ENCODE measurements around the gene AIM2. TPM values are rescaled to one million over a fixed set of nuclear protein-coding genes. Genes with fewer than 3 reads are reported as not detected.
"Not testable (repeated sequence)": the region's sequence is repeated elsewhere in the genome, so short reads cannot be mapped to it uniquely, and the experiment has no call there.

The AIM2 gene
- total and polyA plus RNA-seq, 2 donors: 3.8 to 7.6 TPM

DNA sequence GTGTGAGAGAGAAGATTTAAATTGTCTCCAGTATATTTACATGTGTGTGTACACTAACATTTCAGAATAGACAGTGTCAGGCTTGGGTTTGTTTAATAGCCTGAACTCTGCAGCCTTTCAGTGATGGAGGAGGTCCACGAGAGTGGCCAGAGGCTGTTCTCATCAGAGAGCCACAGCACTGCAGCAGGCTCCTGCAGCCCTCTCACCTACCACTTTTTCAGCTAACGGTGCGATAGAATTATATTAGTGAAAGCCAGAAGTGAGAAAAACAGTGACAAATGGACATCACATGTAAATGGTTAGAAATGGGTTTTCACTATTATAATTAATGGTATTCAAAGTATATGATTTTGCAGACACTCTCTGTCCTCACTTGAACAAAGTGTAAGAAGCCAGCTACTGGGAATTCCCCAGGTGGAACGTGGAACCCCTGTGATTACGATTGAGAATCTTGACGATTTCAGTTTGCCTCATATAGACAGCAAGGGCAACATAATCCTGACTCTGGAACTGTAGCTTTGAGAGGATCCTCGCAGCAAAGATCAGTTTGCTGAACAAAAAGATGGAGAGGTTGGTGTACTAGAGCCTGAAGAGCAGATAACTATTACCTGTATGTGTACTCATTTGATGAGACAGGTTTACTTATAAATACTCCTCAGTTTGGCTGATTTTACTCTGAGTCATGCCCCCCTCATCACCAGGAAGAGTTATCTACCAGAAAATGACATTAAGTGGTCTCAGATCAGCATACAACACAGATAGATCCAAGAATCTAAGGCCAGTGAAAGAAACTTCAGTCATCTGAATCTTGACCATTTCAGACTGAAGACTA is 35.5 kb downstream of the AIM2 start:
- 95% methylated on average over 7 of the region's 7 CpGs for WGBS
- H3K4me1 ChIP-seq (ENCODE audit: control insufficient read depth in 2 of 2, insufficient read depth in 2 of 2, low read length in 2 of 2): no peaks in the 10 kb centered on the region
- no peak for DNase-seq (ENCODE audit: low read depth in 6 of 9, low spot score in 9 of 9)
- H3K9me3 ChIP-seq (ENCODE audit: control insufficient read depth in 2 of 2, insufficient read depth in 1 of 2, low read length in 1 of 2): no peaks in the 10 kb centered on the region
- H3K27ac ChIP-seq (ENCODE audit: low read depth in 1 of 2, low read length in 1 of 2): no peak overlapping the region
- H3K36me3 ChIP-seq (ENCODE audit: control insufficient read depth in 2 of 2, insufficient read depth in 2 of 2, low read length in 1 of 2): peaks cover 38 to 77% of the 10 kb centered on the region in 2 donors
- H3K27me3 ChIP-seq (ENCODE audit: control insufficient read depth in 2 of 2, insufficient read depth in 1 of 2, low read length in 1 of 2): no peaks in the 10 kb centered on the region
- H3K4me3 ChIP-seq (ENCODE audit: low read length in 2 of 2): no peak overlapping the region

DNA sequence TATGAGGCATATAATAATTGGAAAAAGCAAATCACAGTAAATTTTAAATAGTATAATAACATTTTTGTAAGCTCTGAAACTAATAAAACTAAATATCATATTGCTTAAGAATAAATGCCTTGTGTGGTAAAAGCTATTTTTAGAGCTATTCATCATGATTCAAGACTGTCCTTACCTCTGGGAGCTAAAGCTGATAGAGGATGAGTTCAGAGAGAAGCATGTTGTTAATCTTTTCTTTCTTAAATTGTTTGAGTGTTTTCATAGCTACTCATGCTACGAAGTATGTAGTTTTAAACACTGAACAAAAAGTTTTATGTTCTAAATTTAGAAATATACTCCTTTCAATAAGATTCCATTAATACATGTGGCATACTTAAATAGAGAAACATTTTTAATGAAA is 36.4 kb downstream of the AIM2 start:
- no peaks in the 10 kb centered on the region for H3K4me1 ChIP-seq (ENCODE audit: control insufficient read depth in 2 of 2, insufficient read depth in 2 of 2, low read length in 2 of 2)
- H3K36me3 ChIP-seq (ENCODE audit: control insufficient read depth in 2 of 2, insufficient read depth in 2 of 2, low read length in 1 of 2): peaks cover 44 to 84% of the 10 kb centered on the region in 2 donors
- WGBS: 99% methylated on average over 1 of the region's 1 CpG

DNA sequence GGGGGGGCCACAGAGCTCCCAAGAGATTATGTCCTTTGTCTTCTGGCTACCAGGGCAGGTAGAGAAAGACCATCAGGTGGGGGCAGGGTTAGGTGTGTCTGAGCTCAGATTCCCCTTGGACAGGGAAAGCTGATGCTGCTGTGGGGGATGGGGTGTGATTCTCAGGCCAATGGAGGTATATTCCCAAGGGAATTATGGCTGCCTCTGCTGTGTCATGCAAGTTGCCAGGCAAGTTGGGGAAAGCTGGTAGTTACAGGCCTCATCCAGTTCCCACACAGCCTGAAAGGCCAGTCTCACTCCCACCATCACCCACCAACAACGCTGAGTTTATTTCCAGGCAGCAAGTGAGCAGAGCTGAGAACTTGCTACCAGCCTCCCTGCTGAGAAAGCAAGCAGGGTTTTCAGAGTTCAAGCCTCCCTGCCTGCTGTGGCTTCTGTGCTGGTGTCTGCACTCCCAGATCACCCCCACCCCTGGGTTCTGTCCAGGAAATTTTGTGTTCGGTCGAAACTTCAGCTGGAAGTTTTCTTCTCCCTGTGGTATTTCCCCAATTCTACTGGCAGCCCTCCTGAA is 45.6 kb downstream of the AIM2 start:
- Histone ChIP-seq H3K36me3 (ENCODE audit: control insufficient read depth in 2 of 2, insufficient read depth in 2 of 2, low read length in 1 of 2) (peaks cover 43 to 83% of the 10 kb centered on the region in 2 donors), H3K9me3 (ENCODE audit: control insufficient read depth in 2 of 2, insufficient read depth in 1 of 2, low read length in 1 of 2) (peaks cover 0 to 3% of the 10 kb centered on the region in 2 donors), H3K4me1 (ENCODE audit: control insufficient read depth in 2 of 2, insufficient read depth in 2 of 2, low read length in 2 of 2) (no peaks in the 10 kb centered on the region), H3K27me3 (ENCODE audit: control insufficient read depth in 2 of 2, insufficient read depth in 1 of 2, low read length in 1 of 2) (no peaks in the 10 kb centered on the region), H3K4me3 (ENCODE audit: low read length in 2 of 2) (no peak overlapping the region), H3K27ac (ENCODE audit: low read depth in 1 of 2, low read length in 1 of 2) (no peak overlapping the region)
- no peak for DNase-seq (ENCODE audit: low read depth in 6 of 9, low spot score in 9 of 9)
- 95% methylated on average over 3 of the region's 3 CpGs for WGBS

More for the DNA sequence above, 36.4 kb downstream of the AIM2 start:
- H3K9me3 ChIP-seq (ENCODE audit: control insufficient read depth in 2 of 2, insufficient read depth in 1 of 2, low read length in 1 of 2): no peaks in the 10 kb centered on the region
- no peak overlapping the region for H3K27ac ChIP-seq (ENCODE audit: low read depth in 1 of 2, low read length in 1 of 2)
- H3K27me3 ChIP-seq (ENCODE audit: control insufficient read depth in 2 of 2, insufficient read depth in 1 of 2, low read length in 1 of 2): no peaks in the 10 kb centered on the region
- no peak overlapping the region for H3K4me3 ChIP-seq (ENCODE audit: low read length in 2 of 2)
- no peak for DNase-seq (ENCODE audit: low read depth in 6 of 9, low spot score in 9 of 9)

DNA sequence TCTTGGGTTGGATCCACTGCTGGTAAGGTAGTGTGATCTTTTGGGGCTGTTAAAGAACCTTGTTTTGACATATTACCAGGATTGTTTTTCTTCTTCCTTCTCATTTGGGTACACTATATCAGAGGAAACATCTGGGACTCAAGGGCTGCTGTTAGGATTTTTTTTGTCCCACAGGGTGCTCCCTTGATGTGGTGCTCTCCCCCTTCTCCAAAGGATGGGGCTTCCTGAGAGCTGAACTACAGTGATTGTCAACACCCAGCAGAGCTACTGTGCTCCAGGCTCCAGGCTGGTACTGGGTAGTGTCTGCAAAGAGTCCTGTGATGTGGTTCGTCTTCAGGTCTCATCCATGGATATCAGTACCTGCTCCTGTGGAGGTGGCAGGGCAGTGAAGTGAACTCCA is 46.3 kb downstream of the AIM2 start:
- no peaks in the 10 kb centered on the region for H3K27me3 ChIP-seq (ENCODE audit: control insufficient read depth in 2 of 2, insufficient read depth in 1 of 2, low read length in 1 of 2)
- no peak overlapping the region for H3K27ac ChIP-seq (ENCODE audit: low read depth in 1 of 2, low read length in 1 of 2)
- peaks cover 0 to 3% of the 10 kb centered on the region in 2 donors for H3K9me3 ChIP-seq (ENCODE audit: control insufficient read depth in 2 of 2, insufficient read depth in 1 of 2, low read length in 1 of 2)
- no peak overlapping the region for H3K4me3 ChIP-seq (ENCODE audit: low read length in 2 of 2)
- WGBS: 86% methylated on average over 1 of the region's 1 CpG
- DNase-seq (ENCODE audit: low read depth in 6 of 9, low spot score in 9 of 9): no peak
- H3K36me3 ChIP-seq (ENCODE audit: control insufficient read depth in 2 of 2, insufficient read depth in 2 of 2, low read length in 1 of 2): peaks cover 39 to 79% of the 10 kb centered on the region in 2 donors
- H3K4me1 ChIP-seq (ENCODE audit: control insufficient read depth in 2 of 2, insufficient read depth in 2 of 2, low read length in 2 of 2): no peaks in the 10 kb centered on the region

DNA sequence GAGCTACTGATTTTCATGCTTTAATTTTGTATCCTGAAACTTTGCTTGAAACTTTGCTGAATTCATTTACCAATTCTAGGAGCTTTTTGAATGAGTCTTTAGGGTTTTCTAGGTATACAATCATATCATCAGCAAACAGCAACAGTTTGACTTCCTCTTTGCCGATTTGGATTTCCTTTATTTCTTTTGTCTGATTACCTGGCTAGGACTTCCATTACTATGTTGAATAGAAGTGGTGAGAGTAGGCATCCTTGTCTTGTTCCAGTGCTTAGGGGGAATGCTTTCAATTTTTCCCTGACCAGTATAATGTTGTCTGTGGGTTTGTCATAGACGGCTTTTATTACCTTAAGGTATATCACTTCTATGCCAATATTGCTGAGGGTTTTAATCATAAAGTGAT is 49.7 kb downstream of the AIM2 start:
- not testable (repeated sequence) for H3K27ac ChIP-seq (ENCODE audit: low read depth in 1 of 2, low read length in 1 of 2); H3K9me3 ChIP-seq (ENCODE audit: control insufficient read depth in 2 of 2, insufficient read depth in 1 of 2, low read length in 1 of 2); H3K4me1 ChIP-seq (ENCODE audit: control insufficient read depth in 2 of 2, insufficient read depth in 2 of 2, low read length in 2 of 2); DNase-seq (ENCODE audit: low read depth in 6 of 9, low spot score in 9 of 9); H3K27me3 ChIP-seq (ENCODE audit: control insufficient read depth in 2 of 2, insufficient read depth in 1 of 2, low read length in 1 of 2); H3K4me3 ChIP-seq (ENCODE audit: low read length in 2 of 2)
- H3K36me3 ChIP-seq (ENCODE audit: control insufficient read depth in 2 of 2, insufficient read depth in 2 of 2, low read length in 1 of 2): peaks cover 29 to 66% of the 10 kb centered on the region in 2 donors
- 51% methylated on average over 2 of the region's 2 CpGs for WGBS

DNA sequence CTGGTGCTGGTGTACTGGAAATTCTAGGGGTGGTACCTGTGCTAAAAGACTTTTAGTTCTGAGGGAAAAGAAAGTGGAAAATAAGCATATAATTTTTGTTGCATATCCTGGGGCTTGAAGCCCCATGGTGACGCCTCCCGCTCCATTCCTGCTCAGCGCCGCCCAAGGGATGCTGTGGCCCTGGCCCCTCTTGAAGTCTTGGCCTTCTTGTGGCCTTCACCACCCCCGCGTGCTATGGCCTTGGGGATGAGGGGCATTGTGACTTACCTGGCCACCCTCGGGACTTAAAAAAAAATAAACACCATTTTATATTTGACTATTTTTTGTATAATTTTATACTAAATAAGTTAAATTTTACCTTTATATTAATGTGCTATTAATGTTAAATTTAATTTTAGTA is 51.5 kb downstream of the AIM2 start:
- no peak overlapping the region for H3K4me3 ChIP-seq (ENCODE audit: low read length in 2 of 2)
- H3K9me3 ChIP-seq (ENCODE audit: control insufficient read depth in 2 of 2, insufficient read depth in 1 of 2, low read length in 1 of 2): no peaks in the 10 kb centered on the region
- DNase-seq (ENCODE audit: low read depth in 6 of 9, low spot score in 9 of 9): no peak
- no peaks in the 10 kb centered on the region for H3K27me3 ChIP-seq (ENCODE audit: control insufficient read depth in 2 of 2, insufficient read depth in 1 of 2, low read length in 1 of 2)
- no peaks in the 10 kb centered on the region for H3K4me1 ChIP-seq (ENCODE audit: control insufficient read depth in 2 of 2, insufficient read depth in 2 of 2, low read length in 2 of 2)
- peaks cover 20 to 63% of the 10 kb centered on the region in 2 donors for H3K36me3 ChIP-seq (ENCODE audit: control insufficient read depth in 2 of 2, insufficient read depth in 2 of 2, low read length in 1 of 2)
- WGBS: 98% methylated on average over 7 of the region's 7 CpGs
- H3K27ac ChIP-seq (ENCODE audit: low read depth in 1 of 2, low read length in 1 of 2): no peak overlapping the region

DNA sequence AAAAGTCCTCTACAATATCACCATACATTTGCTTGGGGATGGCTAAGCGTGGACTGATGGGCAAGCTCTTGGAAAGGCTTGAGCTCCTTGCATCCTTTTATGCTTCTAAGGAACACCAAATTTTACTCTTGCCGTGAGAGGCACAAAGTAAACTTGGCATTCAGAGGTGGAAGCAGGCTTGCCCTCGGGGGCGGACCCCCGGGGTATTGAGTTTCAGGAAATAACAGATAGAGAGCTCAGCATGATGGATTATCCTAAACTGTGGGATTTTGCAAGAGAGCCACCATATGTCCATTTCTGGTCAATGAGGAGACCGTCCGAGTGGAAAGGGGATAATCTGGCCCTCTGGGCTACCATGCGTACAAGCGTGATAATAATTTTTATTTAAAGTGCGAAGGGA is 52.8 kb downstream of the AIM2 start:
- WGBS: 98% methylated on average over 10 of the region's 10 CpGs
- no peak overlapping the region for H3K27ac ChIP-seq (ENCODE audit: low read depth in 1 of 2, low read length in 1 of 2)

DNA sequence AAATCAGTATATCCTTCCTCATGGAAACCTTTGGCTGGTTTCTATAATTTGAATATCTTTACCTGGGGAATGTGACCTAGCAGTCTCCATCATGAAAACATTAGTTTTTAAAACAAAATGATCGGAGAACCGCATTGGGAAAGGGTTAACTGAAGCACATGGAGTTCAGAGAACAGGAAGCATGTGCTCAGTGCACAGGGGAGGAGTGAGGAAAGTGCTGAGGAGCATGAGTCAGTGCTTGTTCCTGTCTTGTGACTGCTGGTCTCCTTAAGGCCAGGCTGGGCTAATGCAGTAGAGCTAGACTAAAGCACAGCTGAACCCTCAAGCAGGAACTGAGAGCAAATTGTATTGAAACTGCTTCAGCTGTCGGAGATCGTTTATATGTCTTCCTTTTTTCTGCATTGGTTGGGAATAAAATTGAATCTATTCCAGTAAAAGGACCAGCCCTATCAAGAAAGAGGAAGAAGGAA is 61.1 kb downstream of the AIM2 start:
- Histone ChIP-seq H3K27ac (ENCODE audit: low read depth in 1 of 2, low read length in 1 of 2) (peak overlapping the region; percentile 26 to 68), H3K27me3 (ENCODE audit: control insufficient read depth in 2 of 2, insufficient read depth in 1 of 2, low read length in 1 of 2) (no peaks in the 10 kb centered on the region), H3K4me1 (ENCODE audit: control insufficient read depth in 2 of 2, insufficient read depth in 2 of 2, low read length in 2 of 2) (peaks cover 6 to 23% of the 10 kb centered on the region in 2 donors), H3K9me3 (ENCODE audit: control insufficient read depth in 2 of 2, insufficient read depth in 1 of 2, low read length in 1 of 2) (no peaks in the 10 kb centered on the region), H3K36me3 (ENCODE audit: control insufficient read depth in 2 of 2, insufficient read depth in 2 of 2, low read length in 1 of 2) (peaks cover 19 to 64% of the 10 kb centered on the region in 2 donors), H3K4me3 (ENCODE audit: low read length in 2 of 2) (no peak overlapping the region)
- WGBS: 18% methylated on average over 4 of the region's 4 CpGs
- DNase-seq (ENCODE audit: low read depth in 6 of 9, low spot score in 9 of 9): peak in 4 of 9 donors; percentile 39 to 71 (median 57)

More for the DNA sequence above, 52.8 kb downstream of the AIM2 start:
- no peak for DNase-seq (ENCODE audit: low read depth in 6 of 9, low spot score in 9 of 9)
- H3K36me3 ChIP-seq (ENCODE audit: control insufficient read depth in 2 of 2, insufficient read depth in 2 of 2, low read length in 1 of 2): peaks cover 20 to 65% of the 10 kb centered on the region in 2 donors
- no peak overlapping the region for H3K4me3 ChIP-seq (ENCODE audit: low read length in 2 of 2)
- H3K4me1 ChIP-seq (ENCODE audit: control insufficient read depth in 2 of 2, insufficient read depth in 2 of 2, low read length in 2 of 2): no peaks in the 10 kb centered on the region
- H3K27me3 ChIP-seq (ENCODE audit: control insufficient read depth in 2 of 2, insufficient read depth in 1 of 2, low read length in 1 of 2): no peaks in the 10 kb centered on the region
- H3K9me3 ChIP-seq (ENCODE audit: control insufficient read depth in 2 of 2, insufficient read depth in 1 of 2, low read length in 1 of 2): no peaks in the 10 kb centered on the region

DNA sequence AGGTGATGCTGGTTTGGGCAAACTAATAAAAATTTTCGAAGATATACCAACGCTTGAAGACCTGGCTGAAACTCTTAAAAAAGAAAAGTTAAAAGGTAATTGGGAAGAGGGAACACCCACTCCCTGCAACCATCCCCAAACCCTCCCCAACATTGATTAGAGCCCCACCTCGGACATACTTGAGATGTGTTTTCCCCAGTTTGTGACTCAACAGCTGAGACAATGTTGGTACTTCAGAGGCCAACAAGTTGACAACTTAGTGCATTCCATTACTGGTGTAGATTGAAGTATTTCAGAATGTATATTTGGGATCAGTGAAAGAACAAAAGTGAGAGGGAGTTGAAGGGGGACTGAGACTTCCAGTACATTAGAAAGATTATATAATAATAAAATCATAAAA is 61.7 kb downstream of the AIM2 start:
- no peak overlapping the region for H3K27ac ChIP-seq (ENCODE audit: low read depth in 1 of 2, low read length in 1 of 2)

More for the DNA sequence above, 61.7 kb downstream of the AIM2 start:
- Histone ChIP-seq H3K36me3 (ENCODE audit: control insufficient read depth in 2 of 2, insufficient read depth in 2 of 2, low read length in 1 of 2) (peaks cover 19 to 58% of the 10 kb centered on the region in 2 donors), H3K4me1 (ENCODE audit: control insufficient read depth in 2 of 2, insufficient read depth in 2 of 2, low read length in 2 of 2) (peaks cover 6 to 23% of the 10 kb centered on the region in 2 donors), H3K4me3 (ENCODE audit: low read length in 2 of 2) (no peak overlapping the region), H3K9me3 (ENCODE audit: control insufficient read depth in 2 of 2, insufficient read depth in 1 of 2, low read length in 1 of 2) (no peaks in the 10 kb centered on the region), H3K27me3 (ENCODE audit: control insufficient read depth in 2 of 2, insufficient read depth in 1 of 2, low read length in 1 of 2) (no peaks in the 10 kb centered on the region)
- DNase-seq (ENCODE audit: low read depth in 6 of 9, low spot score in 9 of 9): no peak
- WGBS: 94% methylated on average over 3 of the region's 3 CpGs
